Jurkat, Clone E6-1 (cell line): ENCODE data around the gene PDLIM5. TPM values are rescaled to one million over a fixed set of nuclear protein-coding genes. Genes with fewer than 3 reads are reported as not detected.
"Not testable (repeated sequence)": the region's sequence is repeated elsewhere in the genome, so short reads cannot be mapped to it uniquely, and the experiment has no call there.

Experiments used
- DNase-seq: peaks from one replicate; pipeline ENCODE4 v3.0.0-alpha.2; 2011; ENCODE audit warnings: low read depth, low spot score
- H3K4me3 ChIP-seq: 2 replicates; pipeline ENCODE4 v1.5.1; 2011; ENCODE audit warnings: mild to moderate bottlenecking, low read length, control low read depth, moderate library complexity
- polyA plus RNA-seq: library from polyadenylated mRNA; unstranded; fragments of >200 nt; gene quantifications from one replicate; pipeline ENCODE4 v1.2.1, GENCODE V29; 2012; ENCODE audit warnings: missing spikeins; ENCODE audit not compliant: insufficient read length, insufficient read depth

Gene PDLIM5, protein sequence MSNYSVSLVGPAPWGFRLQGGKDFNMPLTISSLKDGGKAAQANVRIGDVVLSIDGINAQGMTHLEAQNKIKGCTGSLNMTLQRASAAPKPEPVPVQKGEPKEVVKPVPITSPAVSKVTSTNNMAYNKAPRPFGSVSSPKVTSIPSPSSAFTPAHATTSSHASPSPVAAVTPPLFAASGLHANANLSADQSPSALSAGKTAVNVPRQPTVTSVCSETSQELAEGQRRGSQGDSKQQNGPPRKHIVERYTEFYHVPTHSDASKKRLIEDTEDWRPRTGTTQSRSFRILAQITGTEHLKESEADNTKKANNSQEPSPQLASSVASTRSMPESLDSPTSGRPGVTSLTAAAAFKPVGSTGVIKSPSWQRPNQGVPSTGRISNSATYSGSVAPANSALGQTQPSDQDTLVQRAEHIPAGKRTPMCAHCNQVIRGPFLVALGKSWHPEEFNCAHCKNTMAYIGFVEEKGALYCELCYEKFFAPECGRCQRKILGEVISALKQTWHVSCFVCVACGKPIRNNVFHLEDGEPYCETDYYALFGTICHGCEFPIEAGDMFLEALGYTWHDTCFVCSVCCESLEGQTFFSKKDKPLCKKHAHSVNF
- 17.3 TPM for polyA plus RNA-seq

- peak within 1 kb of the TSS; percentile 75 for H3K4me3 ChIP-seq
- DNase-seq, result peak; percentile 79
Measured at GRCh38 chr4:94451695-94452475, at the start of gene PDLIM5. Gene PDLIM5, plus strand, starts transcription at chr4:94451942. Its CDS starts 3,347 bp downstream, at chr4:94455289.

GRCh38 chr4:94402439-94402838 is 49.3 kb upstream of the PDLIM5 start:
- H3K4me3 ChIP-seq, DNase-seq: not testable (repeated sequence)

GRCh38 chr4:94403751-94404150 is 48.0 kb upstream of the PDLIM5 start:
- DNase-seq, result no peak
- no peak overlapping the region for H3K4me3 ChIP-seq

GRCh38 chr4:94406668-94407437 is 44.9 kb upstream of the PDLIM5 start:
- peak; percentile 75 for DNase-seq
- no peak overlapping the region for H3K4me3 ChIP-seq

- H3K4me3 ChIP-seq, result no peak overlapping the region
- no peak for DNase-seq
Measured at GRCh38 chr4:94407846-94408245, 43.9 kb upstream of the PDLIM5 start.

DNA sequence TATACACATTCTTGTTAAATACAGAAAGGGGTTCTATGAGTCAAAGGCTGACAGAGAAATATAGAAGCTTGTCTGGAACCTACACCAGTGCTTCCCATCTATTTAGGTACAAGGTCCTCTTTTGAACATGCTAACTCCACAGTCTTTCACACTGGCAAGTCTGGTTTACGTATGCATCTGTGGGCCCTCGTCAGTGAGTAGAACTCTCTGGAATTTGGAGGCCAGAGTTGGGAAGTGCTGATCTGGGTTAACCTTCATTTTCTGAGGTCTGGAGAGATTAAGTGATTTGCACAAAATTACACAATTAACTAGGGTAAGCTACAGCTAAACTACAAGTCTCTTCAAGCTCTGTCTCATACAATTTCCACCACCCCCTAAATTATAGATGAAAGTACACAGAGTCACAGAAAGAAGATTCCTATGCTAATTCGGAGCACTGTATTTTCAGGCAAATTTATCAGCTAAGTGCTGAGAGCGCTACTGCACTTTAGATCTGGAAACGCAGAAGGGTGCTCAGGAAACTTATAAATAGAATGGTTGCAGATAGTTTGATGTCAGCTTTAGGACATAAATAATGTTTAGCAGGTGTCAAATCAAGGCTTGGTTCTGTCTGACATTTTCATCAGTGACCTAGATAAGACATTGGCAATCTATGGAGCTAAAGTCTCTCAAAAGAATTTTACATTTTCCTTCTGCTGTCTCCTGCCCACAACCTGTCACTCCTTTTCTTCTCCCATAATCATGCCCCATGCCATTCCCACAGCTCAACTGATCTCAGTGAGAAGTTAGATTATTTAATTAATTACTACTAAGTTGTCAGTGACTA is 43.0 kb upstream of the PDLIM5 start:
- no peak for DNase-seq

GRCh38 chr4:94409375-94409679 is 42.4 kb upstream of the PDLIM5 start:
- no peak for DNase-seq
- no peak overlapping the region for H3K4me3 ChIP-seq

More for the DNA sequence above, 43.0 kb upstream of the PDLIM5 start:
- no peak overlapping the region for H3K4me3 ChIP-seq

GRCh38 chr4:94409962-94410361 is 41.8 kb upstream of the PDLIM5 start:
- no peak overlapping the region for H3K4me3 ChIP-seq
- no peak for DNase-seq

GRCh38 chr4:94410678-94411206 is 41.0 kb upstream of the PDLIM5 start:
- DNase-seq, result no peak
- no peak overlapping the region for H3K4me3 ChIP-seq

GRCh38 chr4:94411296-94411695 is 40.4 kb upstream of the PDLIM5 start:
- DNase-seq, result no peak
- no peak overlapping the region for H3K4me3 ChIP-seq

DNA sequence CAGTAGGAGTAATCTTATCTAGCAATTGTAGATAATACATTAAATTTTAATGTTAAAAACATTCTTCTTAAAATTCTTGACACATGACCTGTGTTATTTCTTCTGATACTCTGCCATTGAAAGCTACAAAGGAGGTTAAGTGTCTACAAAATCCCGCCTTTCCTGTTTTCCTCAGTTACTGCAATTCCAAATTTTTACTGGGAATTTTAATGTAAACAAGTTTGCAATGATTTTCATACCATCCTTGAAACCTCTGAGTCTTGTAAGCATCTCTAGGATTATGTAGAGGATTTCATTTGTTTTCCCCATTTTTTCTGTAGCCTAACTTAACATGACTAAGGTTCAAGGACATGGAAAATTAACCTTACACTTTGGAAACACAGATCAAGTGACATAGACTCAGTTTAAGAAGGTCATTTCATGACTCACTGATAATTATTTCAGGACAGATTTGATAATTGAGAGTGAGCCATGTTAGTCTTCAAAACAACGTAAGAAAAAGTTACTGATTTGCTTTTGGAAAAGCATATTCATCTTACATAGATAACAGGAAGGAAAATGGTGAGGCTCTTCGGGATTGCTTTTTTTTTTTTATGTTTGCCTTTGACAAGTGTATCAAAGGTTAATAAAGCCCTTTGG is 39.6 kb upstream of the PDLIM5 start:
- DNase-seq, result no peak
- no peak overlapping the region for H3K4me3 ChIP-seq

DNA sequence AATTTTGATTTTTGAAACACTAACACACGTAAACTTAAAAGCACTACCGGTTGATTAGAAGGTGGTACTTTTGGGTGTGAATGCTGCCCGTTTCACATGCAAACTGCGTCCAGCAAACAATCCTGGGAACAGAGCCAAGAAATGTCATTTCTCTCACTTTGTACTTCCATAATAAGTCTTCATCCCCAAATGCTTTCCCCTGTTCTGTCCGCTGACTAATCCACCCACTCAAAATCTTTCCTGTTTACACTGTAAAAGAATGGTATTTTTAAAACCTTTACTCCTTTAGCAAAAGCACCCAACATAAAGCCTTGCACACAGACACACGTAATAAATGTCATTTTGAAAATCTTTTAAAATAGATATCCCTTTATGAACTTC is 39.1 kb upstream of the PDLIM5 start:
- H3K4me3 ChIP-seq, result no peak overlapping the region
- DNase-seq, result no peak

DNA sequence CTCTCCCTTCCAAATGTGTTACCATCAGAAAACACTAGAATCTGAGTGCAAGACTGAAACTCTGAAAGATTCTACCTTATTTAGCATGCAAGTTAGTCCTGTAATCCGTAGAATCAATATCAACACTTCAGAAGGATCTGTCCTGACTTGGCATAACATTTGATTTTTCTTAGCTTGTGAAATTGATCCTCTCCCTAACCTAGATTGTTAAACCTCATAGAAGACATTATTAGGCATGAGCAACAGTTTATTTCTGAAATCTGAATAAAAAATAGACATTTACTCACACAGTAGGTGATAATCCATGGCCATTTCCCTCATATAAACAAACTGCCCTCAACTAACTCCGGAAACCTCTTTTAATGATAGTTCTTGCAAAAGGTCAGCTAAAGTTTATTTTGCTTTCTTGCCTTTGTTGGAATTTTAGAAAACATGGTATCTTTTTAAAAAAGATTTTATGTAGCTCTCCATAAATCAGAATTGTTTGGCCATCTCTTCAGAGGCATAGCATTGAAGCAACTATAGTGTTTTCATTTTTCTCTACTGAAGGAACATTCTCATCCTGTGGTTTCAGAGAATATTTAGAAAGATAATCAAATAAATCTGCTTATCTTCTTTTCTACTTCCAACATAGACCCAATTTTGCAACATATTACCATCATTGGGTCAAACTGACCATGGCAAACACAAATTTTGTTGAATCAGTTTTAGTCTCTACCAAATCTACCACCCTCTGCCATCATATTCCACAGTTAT is 38.5 kb upstream of the PDLIM5 start:
- DNase-seq, result no peak
- H3K4me3 ChIP-seq, result no peak overlapping the region

DNA sequence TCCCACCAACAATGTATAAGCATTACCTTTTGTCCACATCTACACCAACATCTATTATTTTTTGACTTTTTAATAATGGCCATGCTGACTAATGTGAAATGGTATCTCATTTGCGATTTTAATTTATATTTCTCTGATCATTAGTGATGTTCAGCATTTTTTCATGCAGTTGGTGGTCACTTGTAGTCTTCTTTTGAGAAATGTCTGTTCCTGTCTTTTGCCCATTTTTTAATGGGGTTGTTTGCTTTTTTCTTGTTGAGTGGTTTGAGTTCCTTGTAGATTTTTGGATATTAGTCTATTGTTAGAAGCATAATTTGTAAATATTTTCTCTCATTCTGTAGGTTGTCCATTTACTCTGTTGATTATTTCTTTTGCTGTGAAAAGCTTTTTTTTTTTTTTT is 36.8 kb upstream of the PDLIM5 start:
- H3K4me3 ChIP-seq, result no peak overlapping the region
- no peak for DNase-seq

GRCh38 chr4:94415448-94415847 is 36.3 kb upstream of the PDLIM5 start:
- DNase-seq, result no peak
- no peak overlapping the region for H3K4me3 ChIP-seq

GRCh38 chr4:94416335-94416734 is 35.4 kb upstream of the PDLIM5 start:
- H3K4me3 ChIP-seq, result no peak overlapping the region
- no peak for DNase-seq

GRCh38 chr4:94416981-94417380 is 34.8 kb upstream of the PDLIM5 start:
- no peak overlapping the region for H3K4me3 ChIP-seq
- no peak for DNase-seq
